DND-41 (cell line): ENCODE measurements around the gene PITPNC1.

Experiments used
- EZH2 ChIP-seq: IDR thresholded peaks from 3 replicates; pipeline ENCODE4 v1.6.1; 2012; ENCODE audit warnings: borderline replicate concordance, low read depth, mild to moderate bottlenecking, moderate library complexity, low read length, inconsistent platforms; ENCODE audit not compliant: severe bottlenecking
- TF ChIP-seq, protein P1 (sequence below): IDR thresholded peaks from 2 replicates; pipeline ENCODE4 v1.5.1; 2012; ENCODE audit warnings: borderline replicate concordance, low read length, moderate library complexity, mild to moderate bottlenecking; ENCODE audit not compliant: poor library complexity, severe bottlenecking; ENCODE audit errors: extremely low read depth

GRCh38 chr17:67511804-67512203, 134.7 kb downstream of the PITPNC1 start:
- TF ChIP-seq, protein P1, sequence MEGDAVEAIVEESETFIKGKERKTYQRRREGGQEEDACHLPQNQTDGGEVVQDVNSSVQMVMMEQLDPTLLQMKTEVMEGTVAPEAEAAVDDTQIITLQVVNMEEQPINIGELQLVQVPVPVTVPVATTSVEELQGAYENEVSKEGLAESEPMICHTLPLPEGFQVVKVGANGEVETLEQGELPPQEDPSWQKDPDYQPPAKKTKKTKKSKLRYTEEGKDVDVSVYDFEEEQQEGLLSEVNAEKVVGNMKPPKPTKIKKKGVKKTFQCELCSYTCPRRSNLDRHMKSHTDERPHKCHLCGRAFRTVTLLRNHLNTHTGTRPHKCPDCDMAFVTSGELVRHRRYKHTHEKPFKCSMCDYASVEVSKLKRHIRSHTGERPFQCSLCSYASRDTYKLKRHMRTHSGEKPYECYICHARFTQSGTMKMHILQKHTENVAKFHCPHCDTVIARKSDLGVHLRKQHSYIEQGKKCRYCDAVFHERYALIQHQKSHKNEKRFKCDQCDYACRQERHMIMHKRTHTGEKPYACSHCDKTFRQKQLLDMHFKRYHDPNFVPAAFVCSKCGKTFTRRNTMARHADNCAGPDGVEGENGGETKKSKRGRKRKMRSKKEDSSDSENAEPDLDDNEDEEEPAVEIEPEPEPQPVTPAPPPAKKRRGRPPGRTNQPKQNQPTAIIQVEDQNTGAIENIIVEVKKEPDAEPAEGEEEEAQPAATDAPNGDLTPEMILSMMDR, result no peak
- no peak for TF ChIP-seq EZH2
